ENCODE data around the gene HSPA14. TPM values are rescaled to one million over a fixed set of nuclear protein-coding genes. Genes with fewer than 3 reads are reported as not detected.

Gene HSPA14
- total RNA-seq, 2 donors from 2014 or later = 7.7 to 16.0 TPM

DNA sequence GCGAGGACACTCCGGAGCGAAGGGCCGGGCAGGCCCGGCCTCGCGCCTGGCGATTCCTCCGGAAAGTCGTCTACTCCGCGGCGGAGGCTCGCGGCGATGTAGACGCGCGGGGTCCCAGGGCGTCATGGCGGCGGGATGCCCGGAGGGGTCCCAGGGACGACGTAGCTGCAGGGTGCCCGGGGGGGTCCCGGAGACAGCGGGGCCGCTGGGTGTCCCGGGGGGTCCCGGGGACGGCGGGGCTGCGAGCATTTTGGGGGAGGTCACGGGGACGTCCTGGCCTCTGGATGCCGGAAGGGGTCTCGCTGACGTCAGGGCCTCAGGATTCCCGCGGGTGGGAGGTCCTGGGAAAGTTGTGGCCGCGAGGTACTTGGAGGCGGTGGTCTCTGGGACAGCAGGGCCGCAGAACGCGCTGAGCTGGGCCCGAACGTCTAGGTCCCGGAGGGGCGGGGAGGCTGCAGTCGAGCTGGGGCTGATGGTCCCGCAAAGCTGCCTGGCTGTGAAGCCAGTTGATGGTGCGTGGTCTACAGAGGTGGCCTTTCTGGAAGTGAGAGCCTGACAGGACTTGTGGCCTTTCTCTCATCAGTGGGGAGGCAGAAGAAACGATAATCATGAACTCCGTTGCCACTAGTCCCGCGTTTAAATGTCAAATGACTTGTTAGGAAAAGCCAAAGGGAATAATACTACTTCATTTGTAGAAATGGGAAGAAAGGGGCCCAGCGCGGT lies 637 bp downstream of the HSPA14 start:
- no peak for TF ChIP-seq CTCF (IDR thresholded peaks at IDR 0.05)
- no peaks in the 10 kb centered on the region for H3K9me3 ChIP-seq
- no peaks in the 10 kb centered on the region for H3K27me3 ChIP-seq (replicated peaks; ENCODE audit: insufficient read depth)
- H3K27ac ChIP-seq = peak overlapping the region; percentile 95 to 98
- peaks cover 19% of the 10 kb centered on the region for H3K36me3 ChIP-seq
- ATAC-seq (ENCODE audit: insufficient number of reproducible peaks, low FRiP score, low read depth) = no peak
- H3K4me1 ChIP-seq (ENCODE audit: control insufficient read depth in 1 of 2, low read depth in 2 of 2) = peaks cover 10 to 17% of the 10 kb centered on the region in 2 donors
- no peak for DNase-seq (ENCODE audit: low spot score)
- H3K4me3 ChIP-seq = peak overlapping the region; percentile 96

DNA sequence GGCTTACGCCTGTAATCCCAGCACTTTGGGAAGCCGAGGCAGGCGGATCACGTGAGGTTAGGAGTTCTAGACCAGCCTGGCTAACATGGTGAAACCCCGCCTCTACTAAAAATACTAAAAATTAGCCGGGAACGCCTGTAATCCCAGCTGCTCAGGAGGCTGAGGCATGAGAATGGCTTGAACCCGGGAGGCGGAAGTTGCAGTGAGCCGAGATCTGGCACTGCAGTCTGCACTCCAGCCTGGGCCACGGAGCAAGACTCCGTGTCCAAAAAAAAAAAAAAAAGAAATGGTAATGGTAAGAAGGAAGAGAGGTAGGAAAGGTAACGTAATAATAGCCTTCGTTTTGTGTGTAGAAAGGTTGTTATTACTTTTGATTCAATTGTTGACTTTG lies 1.2 kb downstream of the HSPA14 start:
- Histone ChIP-seq H3K9me3 (no peaks in the 10 kb centered on the region), H3K4me1 (ENCODE audit: control insufficient read depth in 1 of 2, low read depth in 2 of 2) (peaks cover 10 to 17% of the 10 kb centered on the region in 2 donors), H3K4me3 (peak overlapping the region; percentile 96), H3K27ac (peak overlapping the region in 1 of 2 donors; percentile 98), H3K36me3 (peaks cover 19% of the 10 kb centered on the region), H3K27me3 (replicated peaks; ENCODE audit: insufficient read depth) (no peaks in the 10 kb centered on the region)
- no peak for DNase-seq (ENCODE audit: low spot score)
- no peak for ATAC-seq (ENCODE audit: insufficient number of reproducible peaks, low FRiP score, low read depth)
- no peak for TF ChIP-seq CTCF (IDR thresholded peaks at IDR 0.05)

DNA sequence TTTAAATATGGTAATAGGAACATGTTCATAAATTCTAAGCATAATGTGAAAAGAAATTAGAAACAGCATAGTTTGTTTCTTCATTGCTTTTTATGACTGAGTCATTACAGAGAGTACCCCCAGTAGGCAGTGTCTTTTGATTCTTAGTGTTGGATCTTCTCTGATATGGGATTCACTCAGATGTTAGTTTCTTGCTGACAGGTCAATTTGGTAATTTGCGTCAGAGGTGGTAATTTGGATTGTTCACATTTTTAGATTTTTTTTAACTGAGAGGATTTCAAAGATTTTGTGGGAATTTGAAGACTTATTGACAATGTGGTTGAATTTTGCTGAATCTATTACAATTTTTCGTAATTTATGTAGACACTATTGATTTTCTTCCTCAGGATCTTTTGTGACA lies 2.1 kb downstream of the HSPA14 start:
- peaks cover 19% of the 10 kb centered on the region for H3K36me3 ChIP-seq
- no peak for DNase-seq (ENCODE audit: low spot score)
- no peaks in the 10 kb centered on the region for H3K27me3 ChIP-seq (replicated peaks; ENCODE audit: insufficient read depth)
- peaks cover 10 to 17% of the 10 kb centered on the region in 2 donors for H3K4me1 ChIP-seq (ENCODE audit: control insufficient read depth in 1 of 2, low read depth in 2 of 2)
- H3K4me3 ChIP-seq = no peak overlapping the region
- no peak overlapping the region for H3K27ac ChIP-seq
- no peak for ATAC-seq (ENCODE audit: insufficient number of reproducible peaks, low FRiP score, low read depth)
- no peak for TF ChIP-seq CTCF (IDR thresholded peaks at IDR 0.05)
- no peaks in the 10 kb centered on the region for H3K9me3 ChIP-seq

DNA sequence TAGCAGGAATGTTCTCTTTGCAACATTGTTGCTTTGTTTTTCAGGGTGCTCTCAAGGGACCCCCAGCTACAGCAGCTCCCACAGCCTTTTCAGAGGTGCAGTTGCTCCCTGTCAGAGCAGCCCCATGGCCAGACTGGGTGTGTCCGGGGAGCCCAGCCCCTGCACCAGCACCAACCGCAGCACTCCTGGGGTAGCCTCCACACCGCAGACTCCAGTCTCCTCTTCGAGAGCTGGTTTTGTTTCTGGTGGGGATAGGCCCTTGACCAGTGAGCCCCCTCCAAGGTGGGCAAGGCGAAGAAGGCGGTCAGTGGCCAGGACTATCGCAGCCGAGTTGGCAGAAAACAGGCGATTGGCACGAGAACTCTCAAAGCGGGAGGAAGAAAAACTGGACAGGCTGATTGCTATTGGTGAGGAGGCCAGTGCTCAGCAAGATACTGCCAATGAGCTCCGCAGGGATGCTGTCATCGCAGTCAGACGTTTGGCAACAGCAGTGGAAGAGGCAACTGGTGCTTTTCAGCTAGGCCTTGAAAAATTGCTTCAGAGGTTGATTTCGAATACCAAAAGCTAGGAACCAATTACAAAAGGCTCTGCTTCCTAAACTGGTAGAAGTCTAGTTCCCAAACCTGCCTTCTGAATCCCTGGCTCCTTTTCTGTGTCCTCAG lies 5.4 kb downstream of the HSPA14 start:
- no peaks in the 10 kb centered on the region for H3K27me3 ChIP-seq (replicated peaks; ENCODE audit: insufficient read depth)
- H3K9me3 ChIP-seq = no peaks in the 10 kb centered on the region
- DNase-seq (ENCODE audit: low spot score) = no peak
- H3K27ac ChIP-seq = no peak overlapping the region
- no peak for TF ChIP-seq CTCF (IDR thresholded peaks at IDR 0.05)
- H3K4me3 ChIP-seq = no peak overlapping the region
- no peak for ATAC-seq (ENCODE audit: insufficient number of reproducible peaks, low FRiP score, low read depth)
- peaks cover 0 to 10% of the 10 kb centered on the region in 2 donors for H3K4me1 ChIP-seq (ENCODE audit: control insufficient read depth in 1 of 2, low read depth in 2 of 2)
- H3K36me3 ChIP-seq = peaks cover 19% of the 10 kb centered on the region

- Histone ChIP-seq H3K27me3 (replicated peaks; ENCODE audit: insufficient read depth) (no peaks in the 10 kb centered on the region), H3K9me3 (no peaks in the 10 kb centered on the region), H3K4me3 (no peak overlapping the region), H3K4me1 (ENCODE audit: control insufficient read depth in 1 of 2, low read depth in 2 of 2) (no peaks in the 10 kb centered on the region), H3K36me3 (peaks cover 19% of the 10 kb centered on the region), H3K27ac (no peak overlapping the region)
- no peak for DNase-seq (ENCODE audit: low spot score)
- TF ChIP-seq CTCF (IDR thresholded peaks at IDR 0.05) = no peak
- ATAC-seq (ENCODE audit: insufficient number of reproducible peaks, low FRiP score, low read depth) = no peak
Observed at GRCh38 chr10:14844948-14845347, 6.8 kb downstream of the HSPA14 start.

Measured in thoracic aorta (tissue), 2 donors.